Measurements from ENCODE around the gene METTL27. TPM values are rescaled to one million over a fixed set of nuclear protein-coding genes. Genes with fewer than 3 reads are reported as not detected.
A peak's percentile ranks its signal among the peaks of the same experiment; 100 is the strongest.

The METTL27 gene
- total RNA-seq, 1 donor from 2014 or later = not detected

DNA sequence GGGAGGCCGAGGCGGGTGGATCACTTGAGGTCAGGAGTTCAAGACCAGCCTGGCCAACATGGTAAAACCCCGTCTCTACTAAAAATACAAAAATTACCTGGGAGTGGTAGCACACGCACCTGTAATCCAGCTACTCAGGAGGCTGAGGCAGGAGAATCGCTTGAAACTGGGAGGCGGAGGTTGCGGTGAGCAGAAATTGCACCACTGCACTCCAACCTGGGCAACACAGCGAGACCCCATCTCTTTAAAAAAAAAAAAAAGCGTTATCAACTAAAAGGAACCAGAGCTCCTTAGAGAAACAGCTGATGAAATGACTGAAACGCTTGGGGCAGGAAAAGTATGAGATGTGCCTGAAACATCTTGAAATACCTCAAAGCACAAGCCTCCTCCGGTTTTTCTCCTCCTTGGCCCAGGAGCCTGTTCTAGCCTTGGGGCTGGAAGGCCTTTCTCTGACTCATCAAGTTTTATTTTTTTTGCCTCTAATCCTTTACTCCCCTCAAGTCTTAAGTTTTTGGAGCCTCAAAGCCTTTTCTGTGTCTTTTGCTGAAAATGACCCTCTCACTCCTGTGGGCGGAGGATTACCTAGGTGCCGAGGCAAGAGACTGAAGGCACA, 2.6 kb upstream of the METTL27 start:
- peak overlapping the region; percentile 56 for H3K27ac ChIP-seq
- intact Hi-C loops (cut with DNase I) = no loop called here

DNA sequence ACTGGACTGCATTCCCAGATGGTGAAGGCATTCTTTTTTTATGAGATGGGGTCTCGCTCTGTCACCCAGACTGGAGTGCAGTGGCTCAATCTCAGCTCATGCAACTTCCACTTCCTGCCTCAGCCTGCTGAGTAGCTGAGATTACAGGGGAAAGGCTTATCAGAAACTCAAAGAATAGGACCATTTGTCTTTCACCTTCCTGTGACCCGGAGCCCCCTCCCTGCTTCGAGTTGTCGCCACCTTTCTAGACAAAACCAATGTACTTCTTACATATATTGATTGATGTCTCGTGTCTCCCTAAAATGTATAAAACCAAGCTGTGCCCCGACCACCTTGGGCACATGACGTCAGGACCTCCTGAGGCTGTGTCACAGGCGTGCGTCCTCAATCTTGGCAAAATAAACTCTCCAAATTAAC, 1.8 kb upstream of the METTL27 start:
- Histone ChIP-seq H3K27ac (peak overlapping the region; percentile 56), H3K36me3 (no peaks in the 10 kb centered on the region), H3K9me3 (no peaks in the 10 kb centered on the region), H3K4me3 (no peak overlapping the region), H3K27me3 (no peaks in the 10 kb centered on the region), H3K4me1 (peaks cover 25% of the 10 kb centered on the region)
- intact Hi-C loops (cut with DNase I) = no loop called here
- DNase-seq (ENCODE audit: extremely low spot score in 2 of 2) = no peak
- no peak for TF ChIP-seq POLR2AphosphoS5 (IDR thresholded peaks at IDR 0.05; ENCODE audit: insufficient read depth in 1 of 2, low read depth in 1 of 2)
- TF ChIP-seq POLR2A (IDR thresholded peaks at IDR 0.05) = no peak
- TF ChIP-seq, protein P1, sequence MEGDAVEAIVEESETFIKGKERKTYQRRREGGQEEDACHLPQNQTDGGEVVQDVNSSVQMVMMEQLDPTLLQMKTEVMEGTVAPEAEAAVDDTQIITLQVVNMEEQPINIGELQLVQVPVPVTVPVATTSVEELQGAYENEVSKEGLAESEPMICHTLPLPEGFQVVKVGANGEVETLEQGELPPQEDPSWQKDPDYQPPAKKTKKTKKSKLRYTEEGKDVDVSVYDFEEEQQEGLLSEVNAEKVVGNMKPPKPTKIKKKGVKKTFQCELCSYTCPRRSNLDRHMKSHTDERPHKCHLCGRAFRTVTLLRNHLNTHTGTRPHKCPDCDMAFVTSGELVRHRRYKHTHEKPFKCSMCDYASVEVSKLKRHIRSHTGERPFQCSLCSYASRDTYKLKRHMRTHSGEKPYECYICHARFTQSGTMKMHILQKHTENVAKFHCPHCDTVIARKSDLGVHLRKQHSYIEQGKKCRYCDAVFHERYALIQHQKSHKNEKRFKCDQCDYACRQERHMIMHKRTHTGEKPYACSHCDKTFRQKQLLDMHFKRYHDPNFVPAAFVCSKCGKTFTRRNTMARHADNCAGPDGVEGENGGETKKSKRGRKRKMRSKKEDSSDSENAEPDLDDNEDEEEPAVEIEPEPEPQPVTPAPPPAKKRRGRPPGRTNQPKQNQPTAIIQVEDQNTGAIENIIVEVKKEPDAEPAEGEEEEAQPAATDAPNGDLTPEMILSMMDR (IDR thresholded peaks at IDR 0.05) = no peak

More for the DNA sequence above, 2.6 kb upstream of the METTL27 start:
- no peak for DNase-seq (ENCODE audit: extremely low spot score in 2 of 2)
- H3K27me3 ChIP-seq = no peaks in the 10 kb centered on the region
- H3K9me3 ChIP-seq = no peaks in the 10 kb centered on the region
- H3K4me3 ChIP-seq = no peak overlapping the region
- no peak for TF ChIP-seq POLR2A (IDR thresholded peaks at IDR 0.05)
- TF ChIP-seq, protein P1 (IDR thresholded peaks at IDR 0.05) = no peak
- TF ChIP-seq POLR2AphosphoS5 (IDR thresholded peaks at IDR 0.05; ENCODE audit: insufficient read depth in 1 of 2, low read depth in 1 of 2) = no peak
- no peaks in the 10 kb centered on the region for H3K36me3 ChIP-seq
- peaks cover 33% of the 10 kb centered on the region for H3K4me1 ChIP-seq

DNA sequence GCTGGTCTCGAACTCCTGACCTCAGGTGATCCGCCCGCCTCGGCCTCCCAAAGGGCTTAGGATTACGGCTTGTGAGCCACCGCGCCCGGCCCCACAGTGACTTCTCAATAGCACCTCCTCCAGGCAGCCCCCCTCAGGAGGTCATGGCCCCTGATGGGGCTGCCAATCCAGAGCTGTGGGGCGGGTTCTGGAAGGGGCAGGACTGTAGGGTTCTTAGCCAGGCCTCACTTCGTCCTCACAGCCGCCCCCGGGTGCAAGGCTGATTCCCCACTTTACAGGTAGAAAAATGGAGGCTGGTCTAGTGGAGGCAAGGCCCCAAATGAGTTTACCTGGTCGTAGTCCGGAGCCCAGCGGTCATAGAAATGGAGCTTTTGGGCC, 638 bp downstream of the METTL27 start:
- DNase-seq (ENCODE audit: extremely low spot score in 2 of 2) = no peak
- intact Hi-C loops (cut with DNase I) = no loop called here
- Histone ChIP-seq H3K4me3 (peak overlapping the region; percentile 56 to 57), H3K27ac (peak overlapping the region; percentile 87), H3K4me1 (peaks cover 26% of the 10 kb centered on the region), H3K36me3 (no peaks in the 10 kb centered on the region), H3K9me3 (no peaks in the 10 kb centered on the region), H3K27me3 (no peaks in the 10 kb centered on the region)
- TF ChIP-seq, protein P1 (IDR thresholded peaks at IDR 0.05) = no peak
- no peak for TF ChIP-seq POLR2AphosphoS5 (IDR thresholded peaks at IDR 0.05; ENCODE audit: insufficient read depth in 1 of 2, low read depth in 1 of 2)
- TF ChIP-seq POLR2A (IDR thresholded peaks at IDR 0.05) = no peak

DNA sequence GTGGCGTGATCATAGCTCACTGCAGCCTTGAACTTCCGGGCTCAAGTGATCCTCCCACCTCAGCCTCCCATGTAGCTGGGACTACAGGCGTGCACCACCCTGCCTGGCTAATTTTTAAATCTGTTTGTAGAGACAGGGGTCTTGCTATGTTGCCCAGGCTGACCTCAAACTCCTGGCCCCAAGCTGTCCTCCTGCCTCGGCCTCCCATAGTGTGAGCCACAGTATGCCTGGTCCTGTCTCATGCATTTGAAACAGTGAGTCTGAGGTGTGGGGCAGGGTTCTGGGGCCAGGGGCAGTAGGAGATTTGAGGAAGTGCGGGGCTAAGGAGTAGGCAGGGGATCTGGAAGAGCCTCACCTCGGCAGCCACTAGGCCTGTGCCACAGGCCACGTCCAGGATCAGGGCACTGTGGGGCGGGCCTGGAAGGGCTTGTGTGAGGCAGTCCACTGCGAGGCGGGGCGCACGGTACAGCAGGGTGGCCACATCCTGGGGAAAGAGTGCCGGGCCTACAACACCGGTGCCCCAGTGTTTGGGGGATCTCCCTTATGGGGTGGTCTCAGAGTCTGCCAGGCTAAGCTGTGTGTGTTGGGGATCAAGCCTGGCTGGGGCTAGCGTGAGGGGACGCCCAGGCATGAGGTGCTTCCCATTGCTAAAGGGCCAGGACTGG, 1.5 kb downstream of the METTL27 start:
- Histone ChIP-seq H3K4me3 (no peak overlapping the region), H3K4me1 (peaks cover 26% of the 10 kb centered on the region), H3K36me3 (no peaks in the 10 kb centered on the region), H3K27ac (no peak overlapping the region), H3K27me3 (no peaks in the 10 kb centered on the region), H3K9me3 (no peaks in the 10 kb centered on the region)
- intact Hi-C loops (cut with DNase I) = no loop called here
- TF ChIP-seq, protein P1 (IDR thresholded peaks at IDR 0.05) = no peak
- TF ChIP-seq POLR2A (IDR thresholded peaks at IDR 0.05) = no peak
- no peak for DNase-seq (ENCODE audit: extremely low spot score in 2 of 2)
